PFSK-1 (cell line): ENCODE data around the gene FLOT2.

Experiments used
- FOXP2 ChIP-seq: optimal IDR thresholded peaks from 2 replicates; pipeline ENCODE3; 2011; ENCODE audit warnings: borderline replicate concordance, control low read depth, inconsistent platforms; ENCODE audit not compliant: insufficient read depth; ENCODE audit errors: extremely low read length, extremely low read depth
- POLR2AphosphoS5 ChIP-seq: IDR thresholded peaks from 2 replicates; pipeline ENCODE4 v1.6.1; 2012; ENCODE audit warnings: low read depth, mild to moderate bottlenecking, control low read depth, low read length, moderate library complexity
- REST ChIP-seq, 2 experiments: IDR thresholded peaks; 2 replicates each; pipeline versions ENCODE4 v1.6.1 to v1.8.0; 2011 to 2012; ENCODE audit warnings: low read depth in 2 of 2, low read length in 2 of 2, control low read depth in 1 of 2, inconsistent platforms in 1 of 2, mild to moderate bottlenecking in 1 of 2, moderate library complexity in 1 of 2; ENCODE audit not compliant: insufficient read depth in 1 of 2
- SIN3A ChIP-seq: IDR thresholded peaks from 2 replicates; pipeline ENCODE4 v1.6.1; 2012; ENCODE audit warnings: mild to moderate bottlenecking, low read length, moderate library complexity, borderline replicate concordance; ENCODE audit not compliant: insufficient read depth
- TAF1 ChIP-seq: IDR thresholded peaks from 2 replicates; pipeline ENCODE4 v1.6.1; 2012; ENCODE audit warnings: low read length, control low read depth, borderline replicate concordance; ENCODE audit not compliant: insufficient read depth

Gene FLOT2

GRCh38 chr17:28942925-28943324, 45.4 kb upstream of the FLOT2 start:
- TF ChIP-seq POLR2AphosphoS5: no peak
- no peak for TF ChIP-seq TAF1
- TF ChIP-seq SIN3A: no peak
- no peak for TF ChIP-seq REST (IDR thresholded peaks at IDR 0.05; ENCODE audit: insufficient read depth in 1 of 2, low read depth in 2 of 2, low read length in 2 of 2)
- no peak for TF ChIP-seq FOXP2

GRCh38 chr17:28941251-28941650, 43.7 kb upstream of the FLOT2 start:
- no peak for TF ChIP-seq REST (IDR thresholded peaks at IDR 0.05; ENCODE audit: insufficient read depth in 1 of 2, low read depth in 2 of 2, low read length in 2 of 2)
- no peak for TF ChIP-seq POLR2AphosphoS5
- TF ChIP-seq FOXP2: no peak
- no peak for TF ChIP-seq TAF1
- no peak for TF ChIP-seq SIN3A

- TF ChIP-seq SIN3A (no peak), FOXP2 (no peak), POLR2AphosphoS5 (no peak)
Measured at GRCh38 chr17:28940675-28941074, 43.1 kb upstream of the FLOT2 start.

GRCh38 chr17:28940142-28940541, 42.6 kb upstream of the FLOT2 start:
- TF ChIP-seq POLR2AphosphoS5 (no peak), FOXP2 (no peak), REST (IDR thresholded peaks at IDR 0.05; ENCODE audit: insufficient read depth in 1 of 2, low read depth in 2 of 2, low read length in 2 of 2) (no peak), SIN3A (no peak), TAF1 (no peak)

GRCh38 chr17:28938552-28938951, 41.0 kb upstream of the FLOT2 start:
- TF ChIP-seq POLR2AphosphoS5 (no peak), SIN3A (no peak), FOXP2 (no peak), TAF1 (no peak), REST (IDR thresholded peaks at IDR 0.05; ENCODE audit: insufficient read depth in 1 of 2, low read depth in 2 of 2, low read length in 2 of 2) (no peak)
